ENCODE measurements around the gene DHRS12.
A peak's percentile ranks its signal among the peaks of the same experiment; 100 is the strongest.

The DHRS12 gene

GRCh38 chr13:51728972-51729371, 75.0 kb downstream of the DHRS12 start:
- POLR2A ChIA-PET = interaction anchor here (0.8 to 2.1 kb wide), 2 partner anchors 276 to 278 kb away, joined by 4 to 11 read pairs; partner anchors contain the start of gene INTS6
- DNase-seq (ENCODE audit: low read depth, low spot score) = peak; percentile 36
- CTCF ChIA-PET = interaction anchor here (0.8 to 1.4 kb wide), 3 partner anchors 16 to 285 kb away, joined by 3 to 4 read pairs (median 3); no protein-coding TSS in a partner anchor
- no peak for TF ChIP-seq CTCF (IDR thresholded peaks at IDR 0.05; ENCODE audit: insufficient read depth, low read length, missing control alignments)
- H3K4me3 ChIP-seq (ENCODE audit: low read depth, low read length) = no peak overlapping the region

DNA sequence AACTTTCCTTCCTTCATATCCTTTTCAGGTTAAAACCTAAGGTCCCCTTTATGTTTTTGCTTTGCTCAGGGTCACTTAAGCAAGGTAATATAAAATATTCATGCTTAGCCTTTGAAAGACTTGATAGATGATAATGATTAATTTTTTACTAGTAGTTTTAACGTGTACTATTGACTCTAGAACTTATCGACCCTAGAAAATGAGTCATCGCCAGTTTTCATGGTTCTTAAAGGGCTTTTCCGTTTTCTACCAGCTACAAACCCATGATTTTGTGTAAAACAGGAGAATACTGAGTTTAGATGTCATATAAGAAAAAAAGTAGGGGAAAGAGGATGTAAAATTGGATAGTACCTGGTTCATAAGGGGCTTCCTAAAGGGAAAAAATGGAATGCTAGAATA, 75.7 kb downstream of the DHRS12 start:
- TF ChIP-seq CTCF (IDR thresholded peaks at IDR 0.05; ENCODE audit: insufficient read depth, low read length, missing control alignments) = no peak
- POLR2A ChIA-PET = no interaction called here
- no peak overlapping the region for H3K4me3 ChIP-seq (ENCODE audit: low read depth, low read length)
- DNase-seq (ENCODE audit: low read depth, low spot score) = no peak
- CTCF ChIA-PET = interaction anchor here (0.8 to 2.1 kb wide), 2 partner anchors 142 to 283 kb away, joined by 3 to 4 read pairs; no protein-coding TSS in a partner anchor

- no peak for TF ChIP-seq CTCF (IDR thresholded peaks at IDR 0.05; ENCODE audit: insufficient read depth, low read length, missing control alignments)
- no peak for DNase-seq (ENCODE audit: low read depth, low spot score)
- ChIA-PET CTCF (interaction anchor here (0.8 to 2.1 kb wide), 2 partner anchors 141 to 283 kb away, joined by 3 to 4 read pairs; no protein-coding TSS in a partner anchor), POLR2A (interaction anchor here (1.2 kb wide), 1 partner anchor 275 kb away, joined by 9 read pairs; the partner anchor contains the start of gene INTS6)
- no peak overlapping the region for H3K4me3 ChIP-seq (ENCODE audit: low read depth, low read length)
Observed at GRCh38 chr13:51727634-51728274, 76.2 kb downstream of the DHRS12 start.

DNA sequence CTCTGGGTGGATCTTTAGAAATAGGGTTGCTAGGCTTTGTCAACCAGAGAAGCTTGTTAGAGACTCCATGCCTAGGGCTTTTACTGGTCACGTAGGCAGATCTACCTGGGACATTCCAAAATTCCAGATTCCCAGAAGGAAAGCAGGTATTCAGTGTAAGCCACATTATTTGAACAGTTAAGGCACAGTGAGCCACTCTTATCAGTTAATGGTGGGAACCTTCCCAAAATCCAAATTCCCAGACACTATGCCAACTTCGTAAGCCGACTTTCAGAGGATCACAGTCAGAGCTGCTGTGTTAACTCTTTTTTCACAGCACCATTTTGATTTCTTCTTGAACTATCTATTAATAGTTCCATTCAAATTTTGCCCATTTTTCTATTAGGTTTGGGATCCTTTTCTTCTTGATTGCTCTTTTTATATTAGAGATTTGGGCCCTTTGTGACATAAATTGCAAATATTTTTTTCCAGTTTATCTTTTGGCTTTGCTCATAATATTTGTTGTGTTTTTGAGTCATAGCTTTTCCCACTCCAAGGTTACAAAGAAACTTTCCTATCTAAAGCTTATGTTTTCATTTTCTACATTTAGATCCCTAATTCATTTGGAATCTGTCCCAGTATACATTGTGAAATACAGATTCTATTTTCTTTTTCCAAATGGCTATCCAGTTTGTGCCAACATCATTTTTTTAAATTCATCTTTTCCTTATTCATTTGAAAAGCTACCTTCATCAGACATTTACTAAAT, 77.3 kb downstream of the DHRS12 start:
- no peak for TF ChIP-seq CTCF (IDR thresholded peaks at IDR 0.05; ENCODE audit: insufficient read depth, low read length, missing control alignments)
- DNase-seq (ENCODE audit: low read depth, low spot score) = peak; percentile 54
- H3K4me3 ChIP-seq (ENCODE audit: low read depth, low read length) = no peak overlapping the region
- POLR2A ChIA-PET = interaction anchor here (1.2 kb wide), 1 partner anchor 273 kb away, joined by 9 read pairs; the partner anchor contains the start of gene INTS6
- CTCF ChIA-PET = interaction anchor here (0.8 to 2.1 kb wide), 4 partner anchors 9 to 282 kb away, joined by 3 to 4 read pairs (median 4); no protein-coding TSS in a partner anchor

- no peak for TF ChIP-seq CTCF (IDR thresholded peaks at IDR 0.05; ENCODE audit: insufficient read depth, low read length, missing control alignments)
- ChIA-PET POLR2A (interaction anchor here (1.1 kb wide), 1 partner anchor 272 kb away, joined by 3 read pairs; the partner anchor contains the start of gene INTS6), CTCF (no interaction called here)
- DNase-seq (ENCODE audit: low read depth, low spot score) = no peak
- H3K4me3 ChIP-seq (ENCODE audit: low read depth, low read length) = no peak overlapping the region
Observed at GRCh38 chr13:51724721-51725120, 79.2 kb downstream of the DHRS12 start.

DNA sequence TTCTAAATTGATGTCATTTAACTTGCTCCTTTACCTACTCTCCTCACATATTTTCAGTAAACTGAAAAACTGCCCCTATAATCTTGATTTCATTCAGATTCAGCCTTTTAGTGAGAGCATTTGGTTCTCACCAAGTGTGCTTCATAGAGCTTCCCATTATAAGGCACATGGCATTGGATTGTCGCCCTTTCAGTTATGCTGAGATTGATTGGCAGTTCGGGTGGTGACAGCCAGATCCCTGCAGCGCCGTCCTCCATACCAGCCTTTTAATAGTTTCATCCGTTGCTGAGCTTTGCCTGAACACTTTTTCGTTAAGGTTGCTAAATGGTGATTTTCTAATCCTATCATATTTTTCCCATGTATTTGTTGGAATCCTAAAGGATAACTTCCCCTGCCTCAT, 80.4 kb downstream of the DHRS12 start:
- no peak for TF ChIP-seq CTCF (IDR thresholded peaks at IDR 0.05; ENCODE audit: insufficient read depth, low read length, missing control alignments)
- ChIA-PET POLR2A (no interaction called here), CTCF (no interaction called here)
- H3K4me3 ChIP-seq (ENCODE audit: low read depth, low read length) = no peak overlapping the region
- no peak for DNase-seq (ENCODE audit: low read depth, low spot score)
